RWPE1 (cell line): Measurements from ENCODE around the gene PYHIN1.

Experiments
- CTCF ChIA-PET: fragments of 350-600 bp; sonication (Branson Sonifier 250); formaldehyde crosslinking; extraction: SDS; loops from one replicate; lab custom pipeline; 2021; lab: Yijun Ruan, JAX
- POLR2A ChIA-PET: fragments of 400-600 bp; formaldehyde crosslinking; extraction: SDS; loops from one replicate; lab custom pipeline; 2020; ENCODE audit warnings: antibody characterized with exemption; ENCODE audit not compliant: low non-redundant PET; lab: Yijun Ruan, JAX
- DNase-seq: peaks from one replicate; pipeline ENCODE4 v3.0.0; 2012; ENCODE audit warnings: low spot score
- H3K27ac ChIP-seq: fragments of 450-650 bp; 2 replicates; pipeline ENCODE4 v1.5.1; 2017
- TF ChIP-seq, protein P1 (sequence below): fragments of 450-650 bp; conservative IDR thresholded peaks from 2 replicates; pipeline ENCODE4 v1.5.1; 2017; ENCODE audit warnings: low read depth, mild to moderate bottlenecking

The PYHIN1 gene

DNA sequence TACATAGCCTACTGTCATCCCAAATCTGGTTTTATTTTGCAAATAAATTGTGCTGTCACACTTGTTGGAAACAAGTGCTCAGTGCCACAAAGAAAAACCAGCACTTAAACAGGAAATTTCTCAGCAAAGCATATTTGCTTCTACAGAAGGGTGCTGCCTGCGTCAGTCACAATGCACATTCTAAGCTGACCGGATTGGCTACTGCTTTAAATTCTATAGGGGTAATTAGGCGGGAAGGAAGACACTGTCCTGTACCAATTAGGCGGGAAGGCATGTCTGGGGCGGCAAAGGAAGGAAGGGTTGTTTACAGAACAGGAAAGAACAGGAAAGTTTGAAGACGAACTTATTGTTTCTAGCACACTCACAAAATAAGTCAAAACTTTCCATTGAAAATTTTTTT, 81.1 kb downstream of the PYHIN1 start:
- TF ChIP-seq, protein P1, sequence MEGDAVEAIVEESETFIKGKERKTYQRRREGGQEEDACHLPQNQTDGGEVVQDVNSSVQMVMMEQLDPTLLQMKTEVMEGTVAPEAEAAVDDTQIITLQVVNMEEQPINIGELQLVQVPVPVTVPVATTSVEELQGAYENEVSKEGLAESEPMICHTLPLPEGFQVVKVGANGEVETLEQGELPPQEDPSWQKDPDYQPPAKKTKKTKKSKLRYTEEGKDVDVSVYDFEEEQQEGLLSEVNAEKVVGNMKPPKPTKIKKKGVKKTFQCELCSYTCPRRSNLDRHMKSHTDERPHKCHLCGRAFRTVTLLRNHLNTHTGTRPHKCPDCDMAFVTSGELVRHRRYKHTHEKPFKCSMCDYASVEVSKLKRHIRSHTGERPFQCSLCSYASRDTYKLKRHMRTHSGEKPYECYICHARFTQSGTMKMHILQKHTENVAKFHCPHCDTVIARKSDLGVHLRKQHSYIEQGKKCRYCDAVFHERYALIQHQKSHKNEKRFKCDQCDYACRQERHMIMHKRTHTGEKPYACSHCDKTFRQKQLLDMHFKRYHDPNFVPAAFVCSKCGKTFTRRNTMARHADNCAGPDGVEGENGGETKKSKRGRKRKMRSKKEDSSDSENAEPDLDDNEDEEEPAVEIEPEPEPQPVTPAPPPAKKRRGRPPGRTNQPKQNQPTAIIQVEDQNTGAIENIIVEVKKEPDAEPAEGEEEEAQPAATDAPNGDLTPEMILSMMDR = no peak
- POLR2A ChIA-PET = no interaction called here
- CTCF ChIA-PET = no interaction called here
- no peak for DNase-seq
- H3K27ac ChIP-seq = no peak overlapping the region

DNA sequence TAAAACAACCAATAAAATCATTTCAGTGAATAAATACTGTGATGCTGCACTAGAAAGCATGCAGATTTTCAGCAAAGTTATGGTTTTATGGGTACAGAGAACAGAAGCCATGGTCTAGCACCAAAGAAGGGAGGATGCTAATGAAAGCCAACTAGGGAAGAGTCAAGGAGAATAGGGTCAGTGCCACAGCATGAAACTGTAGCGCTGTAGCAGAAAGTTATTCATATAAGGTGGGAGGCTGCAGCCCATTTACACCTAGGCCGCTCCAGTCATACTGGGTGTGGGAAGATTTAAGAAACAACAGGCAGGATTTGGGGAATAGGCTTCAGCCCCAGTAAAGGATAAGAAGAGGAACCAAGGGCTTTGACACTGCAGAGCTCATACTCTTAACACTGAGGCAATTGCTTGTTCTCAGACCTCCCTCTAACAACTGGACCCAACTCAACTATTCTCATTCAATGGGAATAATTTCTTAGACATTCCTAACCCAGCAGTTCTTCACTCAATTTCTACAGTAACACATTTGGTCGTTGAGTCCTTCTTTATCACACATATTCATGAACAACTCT, 82.7 kb downstream of the PYHIN1 start:
- CTCF ChIA-PET = interaction anchor here (0.7 kb wide), 1 partner anchor 35 kb away, joined by 5 read pairs; no protein-coding TSS in a partner anchor
- POLR2A ChIA-PET = no interaction called here
- H3K27ac ChIP-seq = no peak overlapping the region
- TF ChIP-seq, protein P1 = no peak
- DNase-seq = no peak

DNA sequence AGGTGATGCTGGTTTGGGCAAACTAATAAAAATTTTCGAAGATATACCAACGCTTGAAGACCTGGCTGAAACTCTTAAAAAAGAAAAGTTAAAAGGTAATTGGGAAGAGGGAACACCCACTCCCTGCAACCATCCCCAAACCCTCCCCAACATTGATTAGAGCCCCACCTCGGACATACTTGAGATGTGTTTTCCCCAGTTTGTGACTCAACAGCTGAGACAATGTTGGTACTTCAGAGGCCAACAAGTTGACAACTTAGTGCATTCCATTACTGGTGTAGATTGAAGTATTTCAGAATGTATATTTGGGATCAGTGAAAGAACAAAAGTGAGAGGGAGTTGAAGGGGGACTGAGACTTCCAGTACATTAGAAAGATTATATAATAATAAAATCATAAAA, 83.5 kb downstream of the PYHIN1 start:
- DNase-seq = no peak
- H3K27ac ChIP-seq = no peak overlapping the region
- CTCF ChIA-PET = no interaction called here
- TF ChIP-seq, protein P1 = no peak
- POLR2A ChIA-PET = no interaction called here

GRCh38 chr1:159015440-159015909, 84.1 kb downstream of the PYHIN1 start:
- ChIA-PET CTCF (interaction anchor here (0.6 kb wide), 1 partner anchor 48 kb away, joined by 3 read pairs; no protein-coding TSS in a partner anchor), POLR2A (no interaction called here)
- peak; percentile 35 for DNase-seq
- H3K27ac ChIP-seq = peak overlapping the region; percentile 17; the same call in 1 of the 2 replicates
- TF ChIP-seq, protein P1 = no peak

DNA sequence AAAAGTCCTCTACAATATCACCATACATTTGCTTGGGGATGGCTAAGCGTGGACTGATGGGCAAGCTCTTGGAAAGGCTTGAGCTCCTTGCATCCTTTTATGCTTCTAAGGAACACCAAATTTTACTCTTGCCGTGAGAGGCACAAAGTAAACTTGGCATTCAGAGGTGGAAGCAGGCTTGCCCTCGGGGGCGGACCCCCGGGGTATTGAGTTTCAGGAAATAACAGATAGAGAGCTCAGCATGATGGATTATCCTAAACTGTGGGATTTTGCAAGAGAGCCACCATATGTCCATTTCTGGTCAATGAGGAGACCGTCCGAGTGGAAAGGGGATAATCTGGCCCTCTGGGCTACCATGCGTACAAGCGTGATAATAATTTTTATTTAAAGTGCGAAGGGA, 92.4 kb downstream of the PYHIN1 start:
- POLR2A ChIA-PET = no interaction called here
- no peak overlapping the region for H3K27ac ChIP-seq
- TF ChIP-seq, protein P1 = no peak
- CTCF ChIA-PET = interaction anchor here (0.6 kb wide), 1 partner anchor 15 kb away, joined by 3 read pairs; no protein-coding TSS in a partner anchor
- DNase-seq = no peak

DNA sequence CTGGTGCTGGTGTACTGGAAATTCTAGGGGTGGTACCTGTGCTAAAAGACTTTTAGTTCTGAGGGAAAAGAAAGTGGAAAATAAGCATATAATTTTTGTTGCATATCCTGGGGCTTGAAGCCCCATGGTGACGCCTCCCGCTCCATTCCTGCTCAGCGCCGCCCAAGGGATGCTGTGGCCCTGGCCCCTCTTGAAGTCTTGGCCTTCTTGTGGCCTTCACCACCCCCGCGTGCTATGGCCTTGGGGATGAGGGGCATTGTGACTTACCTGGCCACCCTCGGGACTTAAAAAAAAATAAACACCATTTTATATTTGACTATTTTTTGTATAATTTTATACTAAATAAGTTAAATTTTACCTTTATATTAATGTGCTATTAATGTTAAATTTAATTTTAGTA, 93.7 kb downstream of the PYHIN1 start:
- CTCF ChIA-PET = interaction anchor here (0.6 kb wide), 1 partner anchor 30 kb away, joined by 4 read pairs; no protein-coding TSS in a partner anchor
- POLR2A ChIA-PET = no interaction called here
- H3K27ac ChIP-seq = no peak overlapping the region
- TF ChIP-seq, protein P1 = no peak
- DNase-seq = no peak
